Osteocyte (in vitro differentiated cells): ENCODE results near the gene WDR59. TPM values are rescaled to one million over a fixed set of nuclear protein-coding genes. Genes with fewer than 3 reads are reported as not detected.

Experiments
- DNase-seq: peaks from one replicate; pipeline ENCODE4 v3.0.0; 2021; ENCODE audit warnings: mixed read lengths; ENCODE audit not compliant: unreplicated experiment; ENCODE audit errors: extremely low spot score
- H3K27ac Mint-ChIP-seq: one replicate; pipeline ENCODE4 v1.8.0; 2021; ENCODE audit warnings: mild to moderate bottlenecking, mixed read lengths; ENCODE audit not compliant: unreplicated experiment
- H3K27me3 Mint-ChIP-seq: one replicate; pipeline ENCODE4 v1.8.0; 2021; ENCODE audit warnings: mixed read lengths; ENCODE audit not compliant: unreplicated experiment
- H3K36me3 Mint-ChIP-seq: one replicate; pipeline ENCODE4 v1.8.0; 2021; ENCODE audit warnings: mixed read lengths; ENCODE audit not compliant: unreplicated experiment
- H3K4me1 Mint-ChIP-seq: one replicate; pipeline ENCODE4 v1.8.0; 2021; ENCODE audit warnings: mixed read lengths; ENCODE audit not compliant: unreplicated experiment
- H3K4me3 Mint-ChIP-seq: one replicate; pipeline ENCODE4 v1.8.0; 2021; ENCODE audit warnings: mild to moderate bottlenecking, moderate library complexity, mixed read lengths; ENCODE audit not compliant: unreplicated experiment
- H3K9me3 Mint-ChIP-seq: one replicate; pipeline ENCODE4 v1.8.0; 2021; ENCODE audit warnings: mixed read lengths; ENCODE audit not compliant: unreplicated experiment
- CTCF ChIP-seq: fragments of 200-600 bp; sonication (generic); IDR thresholded peaks from 2 replicates; pipeline ENCODE4 v1.5.0; 2021; ENCODE audit warnings: antibody characterized with exemption, mild to moderate bottlenecking, moderate library complexity
- total RNA-seq: library from RNA; stranded (reverse); gene quantifications from 2 replicates; pipeline ENCODE4 v1.2.1, GENCODE V29; 2021

The WDR59 gene
- total RNA-seq, 1 donor from 2014 or later, result 63.3 TPM

DNA sequence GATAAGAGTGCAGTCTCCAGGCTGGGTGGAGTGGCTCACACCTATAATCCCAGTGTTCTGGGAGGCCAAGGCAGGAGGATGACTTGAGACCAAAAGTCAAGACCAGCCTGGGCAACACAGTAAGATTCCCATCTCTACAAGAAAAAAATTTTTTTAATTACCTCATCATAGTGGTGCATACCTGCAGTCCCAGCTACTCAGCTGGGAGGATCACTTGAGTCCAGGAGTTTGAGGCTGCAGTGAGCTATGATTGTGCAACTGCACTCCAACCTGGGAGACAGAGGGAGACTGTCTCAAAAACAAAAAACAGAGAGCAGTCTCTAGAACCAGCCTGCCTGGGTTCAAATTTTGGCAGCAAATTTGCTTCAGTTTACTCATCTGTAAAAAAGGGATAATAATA is 45.2 kb downstream of the WDR59 start:
- no peak overlapping the region for H3K4me3 Mint-ChIP-seq
- H3K27ac Mint-ChIP-seq, result no peak overlapping the region

GRCh38 chr16:74936902-74937560 is 47.9 kb downstream of the WDR59 start:
- no peaks in the 10 kb centered on the region for H3K9me3 Mint-ChIP-seq
- peaks cover 5% of the 10 kb centered on the region for H3K4me1 Mint-ChIP-seq

More for the DNA sequence above, 45.2 kb downstream of the WDR59 start:
- no peak for DNase-seq
- no peak for TF ChIP-seq CTCF
- Mint-ChIP-seq H3K36me3 (peaks cover 43% of the 10 kb centered on the region), H3K9me3 (no peaks in the 10 kb centered on the region), H3K27me3 (no peaks in the 10 kb centered on the region), H3K4me1 (peaks cover 5% of the 10 kb centered on the region)

DNA sequence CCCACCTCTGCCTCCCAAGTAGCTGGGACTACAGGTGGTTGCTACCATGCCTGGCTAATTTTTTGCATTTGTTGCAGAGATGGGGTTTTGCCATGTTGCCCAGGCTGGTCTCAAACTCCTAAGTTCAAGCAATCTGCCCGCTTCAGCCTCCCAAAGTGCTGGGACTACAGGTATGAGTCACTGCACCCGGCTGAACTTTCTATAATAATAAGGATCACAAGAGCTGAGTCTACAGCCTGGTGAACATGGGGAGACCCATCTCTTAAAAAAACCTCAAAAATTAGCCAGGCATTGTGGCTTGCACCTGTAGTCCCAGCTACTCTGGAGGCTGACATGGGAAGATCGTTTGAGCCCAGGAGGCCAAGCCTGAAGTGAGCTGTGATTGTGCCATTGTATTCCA is 53.5 kb downstream of the WDR59 start:
- H3K4me1 Mint-ChIP-seq, result no peaks in the 10 kb centered on the region
- H3K27ac Mint-ChIP-seq, result no peak overlapping the region
- no peak overlapping the region for H3K4me3 Mint-ChIP-seq
- H3K36me3 Mint-ChIP-seq, result peaks cover 24% of the 10 kb centered on the region
- no peak for TF ChIP-seq CTCF
- no peaks in the 10 kb centered on the region for H3K27me3 Mint-ChIP-seq
- DNase-seq, result no peak
- no peaks in the 10 kb centered on the region for H3K9me3 Mint-ChIP-seq

More at GRCh38 chr16:74936902-74937560, 47.9 kb downstream of the WDR59 start:
- Mint-ChIP-seq H3K27me3 (no peaks in the 10 kb centered on the region), H3K36me3 (peaks cover 37% of the 10 kb centered on the region), H3K27ac (peak overlapping the region; percentile 3), H3K4me3 (no peak overlapping the region)
- TF ChIP-seq CTCF, result no peak
- no peak for DNase-seq

DNA sequence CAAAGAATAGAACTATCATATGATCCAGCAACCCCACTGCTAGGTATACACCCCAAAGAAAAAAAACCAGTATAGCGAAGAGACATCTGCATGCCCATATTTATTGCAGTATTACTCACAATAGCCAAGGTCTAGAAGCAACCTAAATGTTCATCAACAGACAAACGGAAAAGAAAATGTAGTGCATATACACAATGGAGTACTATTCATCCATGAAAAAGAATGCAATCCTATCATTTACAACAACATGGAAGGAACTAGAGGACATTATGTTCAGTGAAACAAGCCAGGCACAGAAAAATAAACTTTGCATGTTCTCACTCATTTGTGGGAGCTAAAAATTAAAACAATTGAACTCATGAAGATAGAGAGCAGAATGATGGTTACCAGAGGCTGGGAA is 55.3 kb downstream of the WDR59 start:
- Mint-ChIP-seq H3K36me3 (peaks cover 35% of the 10 kb centered on the region), H3K27ac (no peak overlapping the region), H3K4me1 (no peaks in the 10 kb centered on the region), H3K27me3 (no peaks in the 10 kb centered on the region), H3K4me3 (no peak overlapping the region), H3K9me3 (no peaks in the 10 kb centered on the region)
- no peak for TF ChIP-seq CTCF
- DNase-seq, result no peak

DNA sequence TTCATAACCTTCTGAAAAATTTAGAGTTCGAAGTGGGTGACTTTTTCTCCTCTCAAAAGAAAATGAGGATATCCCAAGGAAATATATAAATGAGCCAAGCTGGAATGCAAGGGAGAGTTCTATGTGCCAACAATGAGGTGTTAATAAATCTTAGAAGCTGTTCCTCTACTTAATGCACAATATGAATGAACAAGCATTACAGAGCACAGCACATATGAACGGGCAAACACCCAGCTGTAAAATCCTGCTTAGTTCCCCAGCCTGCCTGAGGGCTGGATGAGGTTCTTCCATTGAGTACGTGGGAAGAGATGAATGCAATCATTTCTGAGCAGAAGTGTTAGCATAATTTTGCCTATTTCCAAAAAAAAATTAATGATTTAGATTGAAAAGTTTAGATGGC is 58.1 kb downstream of the WDR59 start:
- Mint-ChIP-seq H3K4me1 (no peaks in the 10 kb centered on the region), H3K9me3 (no peaks in the 10 kb centered on the region), H3K27ac (no peak overlapping the region), H3K27me3 (no peaks in the 10 kb centered on the region), H3K4me3 (no peak overlapping the region), H3K36me3 (peaks cover 41% of the 10 kb centered on the region)
- TF ChIP-seq CTCF, result no peak
- DNase-seq, result no peak
